Measurements from ENCODE around the gene TP63. TPM values are rescaled to one million over a fixed set of nuclear protein-coding genes. Genes with fewer than 3 reads are reported as not detected.

Gene TP63
- total RNA-seq, 1 experiment from 2014 or later = 3.6 TPM

GRCh38 chr3:189860296-189860695 is 229.1 kb downstream of the TP63 start:
- H3K9me2 ChIP-seq (ENCODE audit: insufficient read depth) = no peaks in the 10 kb centered on the region
- H3K4me1 ChIP-seq (replicated peaks; ENCODE audit: insufficient read depth) = no peaks in the 10 kb centered on the region
- DNase-seq = no peak
- no peaks in the 10 kb centered on the region for H3K27me3 ChIP-seq (ENCODE audit: insufficient read depth, low read depth)
- H3F3A ChIP-seq (ENCODE audit: insufficient read depth, low read depth) = no peaks in the 10 kb centered on the region; the same call in 1 of the 2 replicates
- intact Hi-C loops (cut with micrococcal nuclease; ENCODE audit: unreplicated experiment) = no loop called here
- H4K20me1 ChIP-seq (ENCODE audit: insufficient read depth) = no peaks in the 10 kb centered on the region
- H3K79me2 ChIP-seq (ENCODE audit: low read depth) = no peaks in the 10 kb centered on the region
- no peak overlapping the region for H2AFZ ChIP-seq
- no peak overlapping the region for H3K27ac ChIP-seq
- TF ChIP-seq CTCF (conservative IDR thresholded peaks at IDR 0.05) (no peak), EZH2 (IDR thresholded peaks at IDR 0.05; ENCODE audit: low read depth) (no peak)
- no TSS peak for BruUV-seq (replicated peaks)
- no peak overlapping the region for H3K4me2 ChIP-seq
- H3K36me3 ChIP-seq (ENCODE audit: low read depth) = no peaks in the 10 kb centered on the region
- peaks cover 5% of the 10 kb centered on the region; the same call in 1 of the 2 replicates for H3K9me3 ChIP-seq (ENCODE audit: insufficient read depth, low read depth)
- no peak overlapping the region for H3K4me3 ChIP-seq
- CTCF ChIA-PET = no interaction called here
- POLR2A ChIA-PET (ENCODE audit: unreplicated experiment) = no interaction called here

- H3K36me3 ChIP-seq (ENCODE audit: low read depth) = no peaks in the 10 kb centered on the region
- POLR2A ChIA-PET (ENCODE audit: unreplicated experiment) = no interaction called here
- H3K4me3 ChIP-seq = no peak overlapping the region
- no peaks in the 10 kb centered on the region for H3K79me2 ChIP-seq (ENCODE audit: low read depth)
- TF ChIP-seq EZH2 (IDR thresholded peaks at IDR 0.05; ENCODE audit: low read depth) = no peak
- no peak for TF ChIP-seq CTCF (conservative IDR thresholded peaks at IDR 0.05)
- H3K27ac ChIP-seq = no peak overlapping the region
- CTCF ChIA-PET = no interaction called here
- H3K27me3 ChIP-seq (ENCODE audit: insufficient read depth, low read depth) = no peaks in the 10 kb centered on the region
- no peaks in the 10 kb centered on the region for H4K20me1 ChIP-seq (ENCODE audit: insufficient read depth)
- H3K9me2 ChIP-seq (ENCODE audit: insufficient read depth) = no peaks in the 10 kb centered on the region
- H3K4me2 ChIP-seq = no peak overlapping the region
- H3F3A ChIP-seq (ENCODE audit: insufficient read depth, low read depth) = no peaks in the 10 kb centered on the region; the same call in 1 of the 2 replicates
- peaks cover 5% of the 10 kb centered on the region; the same call in 1 of the 2 replicates for H3K9me3 ChIP-seq (ENCODE audit: insufficient read depth, low read depth)
- H3K4me1 ChIP-seq (replicated peaks; ENCODE audit: insufficient read depth) = no peaks in the 10 kb centered on the region
- no peak for DNase-seq
- no TSS peak for BruUV-seq (replicated peaks)
- intact Hi-C loops (cut with micrococcal nuclease; ENCODE audit: unreplicated experiment) = no loop called here
- H2AFZ ChIP-seq = no peak overlapping the region
Observed at GRCh38 chr3:189862385-189862998, 231.3 kb downstream of the TP63 start.

GRCh38 chr3:189863031-189863430 is 231.8 kb downstream of the TP63 start:
- intact Hi-C loops (cut with micrococcal nuclease; ENCODE audit: unreplicated experiment) = no loop called here
- Histone ChIP-seq H3K9me2 (ENCODE audit: insufficient read depth) (no peaks in the 10 kb centered on the region), H3F3A (ENCODE audit: insufficient read depth, low read depth) (no peaks in the 10 kb centered on the region; the same call in 1 of the 2 replicates), H3K9me3 (ENCODE audit: insufficient read depth, low read depth) (peaks cover 5% of the 10 kb centered on the region; the same call in 1 of the 2 replicates), H4K20me1 (ENCODE audit: insufficient read depth) (no peaks in the 10 kb centered on the region), H3K4me2 (no peak overlapping the region), H3K27me3 (ENCODE audit: insufficient read depth, low read depth) (no peaks in the 10 kb centered on the region), H3K27ac (no peak overlapping the region), H3K4me3 (no peak overlapping the region), H2AFZ (peak overlapping the region; percentile 47; the same call in 1 of the 2 replicates), H3K36me3 (ENCODE audit: low read depth) (no peaks in the 10 kb centered on the region), H3K79me2 (ENCODE audit: low read depth) (no peaks in the 10 kb centered on the region), H3K4me1 (replicated peaks; ENCODE audit: insufficient read depth) (no peaks in the 10 kb centered on the region)
- TF ChIP-seq EZH2 (IDR thresholded peaks at IDR 0.05; ENCODE audit: low read depth) = no peak
- TF ChIP-seq CTCF (conservative IDR thresholded peaks at IDR 0.05) = no peak
- no TSS peak for BruUV-seq (replicated peaks)
- ChIA-PET POLR2A (ENCODE audit: unreplicated experiment) (no interaction called here), CTCF (no interaction called here)
- no peak for DNase-seq

Measured in PC-9 (cell line).